ENCODE data around the gene SETD7. TPM values are rescaled to one million over a fixed set of nuclear protein-coding genes. Genes with fewer than 3 reads are reported as not detected.
"Not testable (repeated sequence)": the region's sequence is repeated elsewhere in the genome, so short reads cannot be mapped to it uniquely, and the experiment has no call there.

SETD7 gene
- total RNA-seq, 1 donor from 2014 or later, result 59.0 TPM

DNA sequence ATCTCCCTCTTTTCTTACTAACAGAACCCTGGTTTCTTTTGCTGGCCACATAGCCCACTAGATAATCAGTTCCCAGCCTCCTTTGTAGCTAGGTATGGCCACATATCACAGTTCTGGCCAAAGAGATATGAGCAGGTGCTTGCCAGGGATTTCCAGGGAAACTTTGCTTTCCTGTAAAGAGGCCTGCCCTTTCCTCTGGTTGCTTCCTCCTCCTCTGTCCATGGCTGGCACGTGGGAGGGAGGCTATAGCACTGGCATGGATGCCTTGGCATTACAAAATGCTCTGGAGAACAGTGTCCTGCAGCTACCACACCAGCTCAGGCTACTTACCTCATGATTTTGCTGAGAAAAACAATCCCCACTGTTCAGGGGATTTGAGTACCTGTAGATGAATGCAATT lies 74.6 kb downstream of the SETD7 start:
- Histone ChIP-seq H3K4me3 (ENCODE audit: low read length in 3 of 3) (no peak overlapping the region), H3K9me3 (ENCODE audit: control insufficient read depth in 3 of 3, low read length in 3 of 3) (no peaks in the 10 kb centered on the region), H3K4me1 (ENCODE audit: control insufficient read depth in 3 of 3, insufficient read depth in 3 of 3, low read length in 3 of 3) (no peaks in the 10 kb centered on the region), H3K27me3 (ENCODE audit: control insufficient read depth in 3 of 3, insufficient read depth in 3 of 3, low read length in 3 of 3) (no peaks in the 10 kb centered on the region), H3K27ac (ENCODE audit: low read depth, low read length) (no peak overlapping the region), H3K9ac (ENCODE audit: low read depth in 1 of 3, low read length in 3 of 3) (no peak overlapping the region), H3K36me3 (ENCODE audit: control insufficient read depth in 3 of 3, insufficient read depth in 3 of 3, low read length in 3 of 3) (no peaks in the 10 kb centered on the region)

DNA sequence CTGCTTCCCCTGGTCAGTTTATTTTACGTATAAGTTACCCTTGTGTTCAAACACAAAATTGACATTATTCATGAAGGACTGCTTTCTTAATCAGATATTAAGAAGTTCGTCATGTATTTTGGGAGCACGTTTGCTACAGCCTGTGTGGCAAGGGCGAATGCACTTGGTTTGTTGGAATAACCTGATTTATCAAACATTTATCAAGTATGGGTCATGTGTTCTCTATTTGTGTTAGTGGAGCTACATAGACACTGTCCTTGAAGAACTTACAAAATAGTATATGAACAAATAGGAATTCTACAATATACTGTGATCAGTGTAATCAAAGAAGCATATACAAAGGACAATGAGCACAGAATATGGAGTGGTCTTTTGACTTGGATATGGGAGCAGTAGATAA lies 79.7 kb downstream of the SETD7 start:
- Histone ChIP-seq H3K9ac (ENCODE audit: low read depth in 1 of 3, low read length in 3 of 3) (no peak overlapping the region), H3K27ac (ENCODE audit: low read depth, low read length) (no peak overlapping the region), H3K4me1 (ENCODE audit: control insufficient read depth in 3 of 3, insufficient read depth in 3 of 3, low read length in 3 of 3) (no peaks in the 10 kb centered on the region), H3K36me3 (ENCODE audit: control insufficient read depth in 3 of 3, insufficient read depth in 3 of 3, low read length in 3 of 3) (peaks cover 3 to 12% (median 11%) of the 10 kb centered on the region in 3 donors), H3K9me3 (ENCODE audit: control insufficient read depth in 3 of 3, low read length in 3 of 3) (no peaks in the 10 kb centered on the region), H3K27me3 (ENCODE audit: control insufficient read depth in 3 of 3, insufficient read depth in 3 of 3, low read length in 3 of 3) (no peaks in the 10 kb centered on the region), H3K4me3 (ENCODE audit: low read length in 3 of 3) (no peak overlapping the region)

DNA sequence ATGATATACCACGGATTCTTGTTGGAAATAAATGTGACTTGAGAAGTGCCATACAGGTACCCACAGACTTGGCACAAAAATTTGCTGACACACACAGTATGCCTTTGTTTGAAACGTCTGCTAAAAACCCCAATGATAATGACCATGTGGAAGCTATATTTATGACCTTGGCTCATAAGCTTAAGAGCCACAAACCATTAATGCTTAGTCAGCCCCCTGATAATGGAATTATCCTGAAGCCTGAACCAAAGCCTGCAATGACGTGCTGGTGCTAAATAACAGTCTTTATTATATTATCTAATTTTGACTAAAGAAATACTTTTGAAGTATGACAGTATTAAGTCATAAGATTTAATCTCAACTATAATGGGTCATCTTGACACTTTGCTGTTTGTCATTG lies 83.2 kb downstream of the SETD7 start:
- no peak overlapping the region for H3K27ac ChIP-seq (ENCODE audit: low read depth, low read length)
- peaks cover 3 to 12% (median 11%) of the 10 kb centered on the region in 3 donors for H3K36me3 ChIP-seq (ENCODE audit: control insufficient read depth in 3 of 3, insufficient read depth in 3 of 3, low read length in 3 of 3)
- H3K4me1 ChIP-seq (ENCODE audit: control insufficient read depth in 3 of 3, insufficient read depth in 3 of 3, low read length in 3 of 3), result no peaks in the 10 kb centered on the region
- H3K27me3 ChIP-seq (ENCODE audit: control insufficient read depth in 3 of 3, insufficient read depth in 3 of 3, low read length in 3 of 3), result no peaks in the 10 kb centered on the region
- no peak overlapping the region for H3K4me3 ChIP-seq (ENCODE audit: low read length in 3 of 3)
- no peak overlapping the region for H3K9ac ChIP-seq (ENCODE audit: low read depth in 1 of 3, low read length in 3 of 3)
- no peaks in the 10 kb centered on the region for H3K9me3 ChIP-seq (ENCODE audit: control insufficient read depth in 3 of 3, low read length in 3 of 3)

DNA sequence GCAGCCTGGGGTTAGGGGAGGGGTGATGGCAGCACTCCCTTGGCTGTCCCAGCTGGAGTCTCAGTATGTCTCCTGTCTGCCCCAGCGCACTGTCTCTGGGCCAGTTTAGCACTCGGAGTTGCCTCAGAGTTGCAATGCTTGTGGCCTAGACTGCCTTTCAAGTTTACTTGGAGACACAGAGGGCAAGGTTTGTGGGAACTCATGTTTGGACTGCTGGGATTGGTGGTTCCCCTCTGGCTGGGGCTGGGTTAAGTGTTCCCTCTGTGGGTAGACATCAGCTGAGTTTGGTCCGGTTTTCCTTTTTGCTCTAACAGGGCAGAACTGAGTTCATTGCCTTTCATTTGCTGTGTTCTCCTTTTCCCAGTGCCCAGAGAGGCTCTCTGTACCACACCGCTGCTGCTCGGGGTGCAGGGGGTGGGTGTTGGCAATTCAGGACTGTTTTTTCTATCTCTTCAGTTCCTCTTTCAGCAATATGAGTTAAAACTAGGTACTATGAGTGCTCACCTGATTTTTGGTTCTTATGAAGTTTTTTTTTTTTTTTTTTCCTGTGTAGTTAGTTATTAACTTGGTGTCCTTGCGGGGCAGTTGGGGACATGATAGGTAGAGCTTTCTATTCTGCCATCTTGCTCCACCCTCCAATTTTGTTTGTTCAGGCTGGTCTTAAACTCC lies 84.9 kb downstream of the SETD7 start:
- H3K27ac ChIP-seq (ENCODE audit: low read depth, low read length), result no peak overlapping the region
- no peaks in the 10 kb centered on the region for H3K27me3 ChIP-seq (ENCODE audit: control insufficient read depth in 3 of 3, insufficient read depth in 3 of 3, low read length in 3 of 3)
- peaks cover 3 to 12% (median 11%) of the 10 kb centered on the region in 3 donors for H3K36me3 ChIP-seq (ENCODE audit: control insufficient read depth in 3 of 3, insufficient read depth in 3 of 3, low read length in 3 of 3)
- H3K9ac ChIP-seq (ENCODE audit: low read depth in 1 of 3, low read length in 3 of 3), result no peak overlapping the region
- no peak overlapping the region for H3K4me3 ChIP-seq (ENCODE audit: low read length in 3 of 3)
- no peaks in the 10 kb centered on the region for H3K9me3 ChIP-seq (ENCODE audit: control insufficient read depth in 3 of 3, low read length in 3 of 3)
- no peaks in the 10 kb centered on the region for H3K4me1 ChIP-seq (ENCODE audit: control insufficient read depth in 3 of 3, insufficient read depth in 3 of 3, low read length in 3 of 3)

DNA sequence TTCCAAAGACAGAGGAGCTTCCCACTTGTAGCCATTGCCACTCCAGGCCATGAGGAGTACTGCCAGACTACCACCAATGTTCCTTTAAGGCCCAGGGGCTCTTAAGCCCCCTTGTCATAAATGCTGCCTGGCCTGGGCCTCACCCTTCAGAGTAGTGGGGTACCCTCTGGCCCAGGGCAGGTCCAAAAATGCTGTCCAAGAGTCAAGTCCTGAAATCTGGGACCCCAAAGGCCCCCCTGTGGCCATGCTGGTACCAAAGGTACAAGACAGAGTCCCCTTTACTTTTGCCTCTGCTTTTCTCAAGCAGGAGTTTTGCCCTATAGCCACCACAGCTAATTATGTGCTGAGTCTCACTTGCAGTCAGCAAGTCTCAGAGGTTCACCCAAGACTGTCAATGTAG lies 85.7 kb downstream of the SETD7 start:
- Histone ChIP-seq H3K4me1 (ENCODE audit: control insufficient read depth in 3 of 3, insufficient read depth in 3 of 3, low read length in 3 of 3) (no peaks in the 10 kb centered on the region), H3K36me3 (ENCODE audit: control insufficient read depth in 3 of 3, insufficient read depth in 3 of 3, low read length in 3 of 3) (peaks cover 3 to 12% (median 11%) of the 10 kb centered on the region in 3 donors), H3K9me3 (ENCODE audit: control insufficient read depth in 3 of 3, low read length in 3 of 3) (no peaks in the 10 kb centered on the region), H3K9ac (ENCODE audit: low read depth in 1 of 3, low read length in 3 of 3) (no peak overlapping the region), H3K27me3 (ENCODE audit: control insufficient read depth in 3 of 3, insufficient read depth in 3 of 3, low read length in 3 of 3) (no peaks in the 10 kb centered on the region), H3K4me3 (ENCODE audit: low read length in 3 of 3) (no peak overlapping the region), H3K27ac (ENCODE audit: low read depth, low read length) (no peak overlapping the region)

DNA sequence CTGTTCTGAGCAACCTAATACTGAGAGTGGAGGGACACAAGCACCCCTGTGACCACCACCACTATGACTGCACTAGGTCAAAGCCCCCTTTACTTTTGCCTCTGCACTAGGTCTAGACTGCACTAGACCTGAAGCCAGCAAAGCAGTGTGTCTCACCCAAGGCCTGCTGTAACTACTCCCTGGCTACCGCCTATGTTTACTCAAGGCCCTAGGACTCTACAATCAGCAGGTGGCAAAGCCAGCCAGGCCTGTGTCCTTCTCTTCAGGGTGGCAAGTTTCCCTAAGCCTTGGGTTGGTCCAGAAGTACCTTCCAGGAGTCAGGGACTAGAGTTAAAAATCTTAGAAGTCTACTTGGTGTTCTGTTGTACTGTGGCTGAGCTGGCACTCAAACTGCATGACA lies 86.2 kb downstream of the SETD7 start:
- Histone ChIP-seq H3K27me3 (ENCODE audit: control insufficient read depth in 3 of 3, insufficient read depth in 3 of 3, low read length in 3 of 3) (no peaks in the 10 kb centered on the region), H3K4me3 (ENCODE audit: low read length in 3 of 3) (no peak overlapping the region), H3K36me3 (ENCODE audit: control insufficient read depth in 3 of 3, insufficient read depth in 3 of 3, low read length in 3 of 3) (peaks cover 3 to 12% (median 11%) of the 10 kb centered on the region in 3 donors), H3K27ac (ENCODE audit: low read depth, low read length) (no peak overlapping the region), H3K4me1 (ENCODE audit: control insufficient read depth in 3 of 3, insufficient read depth in 3 of 3, low read length in 3 of 3) (no peaks in the 10 kb centered on the region), H3K9me3 (ENCODE audit: control insufficient read depth in 3 of 3, low read length in 3 of 3) (no peaks in the 10 kb centered on the region), H3K9ac (ENCODE audit: low read depth in 1 of 3, low read length in 3 of 3) (no peak overlapping the region)

DNA sequence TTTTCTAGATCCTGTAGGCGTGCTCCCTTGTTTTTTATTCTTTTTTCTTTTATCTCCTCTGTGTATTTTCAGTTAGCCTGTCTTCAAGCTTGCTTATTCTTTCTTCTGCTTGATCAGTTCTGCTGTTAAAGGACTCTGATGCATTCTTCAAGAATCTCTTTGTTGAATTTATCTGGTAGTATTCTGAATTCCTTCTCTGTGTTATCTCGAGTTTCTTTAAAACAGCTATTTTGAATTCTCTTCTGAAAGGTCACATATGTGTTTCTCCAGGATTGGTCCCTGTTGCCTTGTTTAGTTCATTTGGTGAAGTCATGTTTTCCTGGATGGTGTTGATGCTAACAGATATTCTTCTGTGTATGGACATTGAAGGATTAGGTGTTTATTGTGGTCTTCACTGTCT lies 86.8 kb downstream of the SETD7 start:
- no peaks in the 10 kb centered on the region for H3K4me1 ChIP-seq (ENCODE audit: control insufficient read depth in 3 of 3, insufficient read depth in 3 of 3, low read length in 3 of 3)

DNA sequence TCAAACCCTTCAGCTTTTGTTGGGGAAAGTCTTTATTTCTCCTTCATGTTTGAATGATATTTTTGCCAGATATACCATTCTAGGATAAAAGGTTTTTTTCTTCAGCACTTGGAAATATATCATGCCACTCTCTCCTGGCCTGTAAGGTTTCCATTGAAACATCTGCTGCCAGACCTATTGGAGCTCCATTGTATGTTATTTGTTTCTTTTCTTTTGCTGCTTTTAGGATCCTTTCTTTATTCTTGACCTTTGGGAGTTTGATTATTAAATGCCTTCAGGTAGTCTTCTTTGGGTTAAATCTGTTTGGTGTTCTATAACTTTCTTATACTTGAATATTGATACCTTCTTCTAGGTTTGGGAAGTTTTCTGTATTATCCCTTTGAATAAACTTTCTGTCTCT lies 87.3 kb downstream of the SETD7 start:
- not testable (repeated sequence) for H3K9ac ChIP-seq (ENCODE audit: low read depth in 1 of 3, low read length in 3 of 3); H3K9me3 ChIP-seq (ENCODE audit: control insufficient read depth in 3 of 3, low read length in 3 of 3); H3K27me3 ChIP-seq (ENCODE audit: control insufficient read depth in 3 of 3, insufficient read depth in 3 of 3, low read length in 3 of 3); H3K4me1 ChIP-seq (ENCODE audit: control insufficient read depth in 3 of 3, insufficient read depth in 3 of 3, low read length in 3 of 3); H3K27ac ChIP-seq (ENCODE audit: low read depth, low read length); H3K4me3 ChIP-seq (ENCODE audit: low read length in 3 of 3)
- H3K36me3 ChIP-seq (ENCODE audit: control insufficient read depth in 3 of 3, insufficient read depth in 3 of 3, low read length in 3 of 3), result peaks cover 3 to 12% (median 11%) of the 10 kb centered on the region in 3 donors

More for the DNA sequence above, 86.8 kb downstream of the SETD7 start:
- Histone ChIP-seq H3K4me3 (ENCODE audit: low read length in 3 of 3) (no peak overlapping the region), H3K36me3 (ENCODE audit: control insufficient read depth in 3 of 3, insufficient read depth in 3 of 3, low read length in 3 of 3) (peaks cover 3 to 12% (median 11%) of the 10 kb centered on the region in 3 donors), H3K27me3 (ENCODE audit: control insufficient read depth in 3 of 3, insufficient read depth in 3 of 3, low read length in 3 of 3) (no peaks in the 10 kb centered on the region), H3K9me3 (ENCODE audit: control insufficient read depth in 3 of 3, low read length in 3 of 3) (no peaks in the 10 kb centered on the region), H3K27ac (ENCODE audit: low read depth, low read length) (no peak overlapping the region), H3K9ac (ENCODE audit: low read depth in 1 of 3, low read length in 3 of 3) (no peak overlapping the region)

DNA sequence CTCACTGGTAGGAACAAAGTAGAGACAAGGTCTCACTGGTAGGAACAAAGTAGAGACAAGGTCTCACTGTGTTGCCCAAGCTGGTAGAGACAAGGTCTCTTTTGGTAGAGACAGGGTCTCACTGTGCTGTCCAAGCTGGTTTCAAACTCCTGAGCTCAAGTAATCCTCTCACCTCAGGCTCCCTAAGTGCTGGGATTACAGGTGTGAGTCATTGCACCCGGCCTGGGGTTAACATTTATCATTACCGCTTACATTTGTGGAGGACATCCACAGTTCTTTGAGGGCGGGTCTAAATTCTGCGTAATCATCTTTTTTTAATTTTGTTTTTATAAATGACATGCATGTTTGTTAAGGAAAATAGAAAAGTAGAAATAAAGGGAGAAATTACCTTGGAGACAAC lies 90.1 kb downstream of the SETD7 start:
- H3K27me3 ChIP-seq (ENCODE audit: control insufficient read depth in 3 of 3, insufficient read depth in 3 of 3, low read length in 3 of 3), result no peaks in the 10 kb centered on the region
- no peak overlapping the region for H3K27ac ChIP-seq (ENCODE audit: low read depth, low read length)
- no peaks in the 10 kb centered on the region for H3K36me3 ChIP-seq (ENCODE audit: control insufficient read depth in 3 of 3, insufficient read depth in 3 of 3, low read length in 3 of 3)
- H3K4me3 ChIP-seq (ENCODE audit: low read length in 3 of 3), result no peak overlapping the region
- no peaks in the 10 kb centered on the region for H3K9me3 ChIP-seq (ENCODE audit: control insufficient read depth in 3 of 3, low read length in 3 of 3)
- no peaks in the 10 kb centered on the region for H3K4me1 ChIP-seq (ENCODE audit: control insufficient read depth in 3 of 3, insufficient read depth in 3 of 3, low read length in 3 of 3)
- no peak overlapping the region for H3K9ac ChIP-seq (ENCODE audit: low read depth in 1 of 3, low read length in 3 of 3)

DNA sequence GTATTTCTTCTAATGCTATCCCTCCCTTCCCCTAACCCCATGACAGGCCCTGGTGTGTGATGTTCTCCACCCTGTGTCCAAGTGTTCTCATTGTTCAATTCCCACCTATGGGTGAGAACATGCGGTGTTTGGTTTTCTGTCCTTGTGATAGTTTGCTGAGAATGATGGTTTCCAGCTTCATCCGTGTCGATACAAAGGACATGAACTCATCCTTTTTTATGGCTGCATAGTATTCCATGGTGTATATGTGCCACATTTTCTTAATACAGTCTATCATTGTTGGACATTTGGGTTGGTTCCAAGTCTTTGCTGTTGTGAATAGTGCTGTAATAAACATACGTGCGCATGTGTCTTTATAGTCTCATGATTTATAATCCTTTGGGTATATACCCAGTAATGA lies 91.5 kb downstream of the SETD7 start:
- not testable (repeated sequence) for H3K27me3 ChIP-seq (ENCODE audit: control insufficient read depth in 3 of 3, insufficient read depth in 3 of 3, low read length in 3 of 3); H3K4me1 ChIP-seq (ENCODE audit: control insufficient read depth in 3 of 3, insufficient read depth in 3 of 3, low read length in 3 of 3); H3K9me3 ChIP-seq (ENCODE audit: control insufficient read depth in 3 of 3, low read length in 3 of 3); H3K4me3 ChIP-seq (ENCODE audit: low read length in 3 of 3); H3K36me3 ChIP-seq (ENCODE audit: control insufficient read depth in 3 of 3, insufficient read depth in 3 of 3, low read length in 3 of 3); H3K27ac ChIP-seq (ENCODE audit: low read depth, low read length); H3K9ac ChIP-seq (ENCODE audit: low read depth in 1 of 3, low read length in 3 of 3)
